ENCODE measurements around the gene STARD7. TPM values are rescaled to one million over a fixed set of nuclear protein-coding genes. Genes with fewer than 3 reads are reported as not detected.
"Not testable (repeated sequence)": the region's sequence is repeated elsewhere in the genome, so short reads cannot be mapped to it uniquely, and the experiment has no call there.

STARD7 gene
- total RNA-seq, 1 donor from 2014 or later: 103 TPM

- no peaks in the 10 kb centered on the region for H3K4me1 Mint-ChIP-seq (ENCODE audit: low read depth, unreplicated experiment)
- H3K9me3 ChIP-seq (ENCODE audit: insufficient read depth, low read depth, low read length): no peaks in the 10 kb centered on the region
- peaks cover 33% of the 10 kb centered on the region for H3K27me3 Mint-ChIP-seq (ENCODE audit: low read depth, unreplicated experiment)
- TF ChIP-seq EZH2 (IDR thresholded peaks at IDR 0.05; ENCODE audit: insufficient read depth, low read length) (no peak), CTCF (IDR thresholded peaks at IDR 0.05; ENCODE audit: insufficient read depth, low read depth, low read length) (no peak)
- no peaks in the 10 kb centered on the region for H3K36me3 Mint-ChIP-seq (ENCODE audit: low read depth, unreplicated experiment)
- H4K20me1 ChIP-seq (ENCODE audit: insufficient read depth, low read length): peaks cover 13% of the 10 kb centered on the region
- H3K27ac ChIP-seq (ENCODE audit: low read depth, low read length): no peak overlapping the region
- no peak overlapping the region for H3K4me3 Mint-ChIP-seq (ENCODE audit: unreplicated experiment)
- no peaks in the 10 kb centered on the region for H3K9me3 Mint-ChIP-seq (ENCODE audit: unreplicated experiment)
- H2AFZ ChIP-seq (ENCODE audit: low read depth, low read length): no peak overlapping the region
- no peak overlapping the region for H3K27ac Mint-ChIP-seq (ENCODE audit: unreplicated experiment)
- H3K9ac ChIP-seq (ENCODE audit: low read length): no peak overlapping the region
- no peaks in the 10 kb centered on the region for H3K27me3 ChIP-seq (ENCODE audit: insufficient read depth, low read length)
- DNase-seq (ENCODE audit: low read depth): no peak
- peaks cover 30% of the 10 kb centered on the region for H3K4me1 ChIP-seq (ENCODE audit: insufficient read depth, low read length)
- no peaks in the 10 kb centered on the region for H3K36me3 ChIP-seq (ENCODE audit: insufficient read depth, low read length)
- FAIRE-seq: no peak
- no peak overlapping the region for H3K4me2 ChIP-seq (ENCODE audit: low read length)
- no peaks in the 10 kb centered on the region for H3K79me2 ChIP-seq (ENCODE audit: insufficient read depth, low read length)
- H3K4me3 ChIP-seq (ENCODE audit: insufficient read depth, low read depth, low read length): no peak overlapping the region
Measured at GRCh38 chr2:96142217-96143113, 66.2 kb downstream of the STARD7 start.

- H3K36me3 ChIP-seq (ENCODE audit: insufficient read depth, low read length); FAIRE-seq; H3K9ac ChIP-seq (ENCODE audit: low read length); H2AFZ ChIP-seq (ENCODE audit: low read depth, low read length); H3K9me3 Mint-ChIP-seq (ENCODE audit: unreplicated experiment); H3K9me3 ChIP-seq (ENCODE audit: insufficient read depth, low read depth, low read length); H3K4me1 Mint-ChIP-seq (ENCODE audit: low read depth, unreplicated experiment); H3K4me3 Mint-ChIP-seq (ENCODE audit: unreplicated experiment); H3K27me3 ChIP-seq (ENCODE audit: insufficient read depth, low read length); H3K79me2 ChIP-seq (ENCODE audit: insufficient read depth, low read length); DNase-seq (ENCODE audit: low read depth); H3K36me3 Mint-ChIP-seq (ENCODE audit: low read depth, unreplicated experiment); H3K27ac ChIP-seq (ENCODE audit: low read depth, low read length); H3K4me3 ChIP-seq (ENCODE audit: insufficient read depth, low read depth, low read length); H3K4me2 ChIP-seq (ENCODE audit: low read length); H3K27ac Mint-ChIP-seq (ENCODE audit: unreplicated experiment): not testable (repeated sequence)
- peaks cover 21% of the 10 kb centered on the region for H3K4me1 ChIP-seq (ENCODE audit: insufficient read depth, low read length)
- peaks cover 24% of the 10 kb centered on the region for H3K27me3 Mint-ChIP-seq (ENCODE audit: low read depth, unreplicated experiment)
- H4K20me1 ChIP-seq (ENCODE audit: insufficient read depth, low read length): peaks cover 13% of the 10 kb centered on the region
Measured at GRCh38 chr2:96141624-96141967, 67.0 kb downstream of the STARD7 start.

GRCh38 chr2:96140941-96141623 is 67.5 kb downstream of the STARD7 start:
- Histone ChIP-seq H3K4me2 (ENCODE audit: low read length) (no peak overlapping the region), H3K4me1 (ENCODE audit: insufficient read depth, low read length) (peaks cover 16% of the 10 kb centered on the region), H2AFZ (ENCODE audit: low read depth, low read length) (no peak overlapping the region), H3K27me3 (ENCODE audit: insufficient read depth, low read length) (peaks cover 2% of the 10 kb centered on the region), H3K27ac (ENCODE audit: low read depth, low read length) (no peak overlapping the region), H3K4me3 (ENCODE audit: insufficient read depth, low read depth, low read length) (no peak overlapping the region), H3K79me2 (ENCODE audit: insufficient read depth, low read length) (no peaks in the 10 kb centered on the region), H3K9ac (ENCODE audit: low read length) (no peak overlapping the region), H3K36me3 (ENCODE audit: insufficient read depth, low read length) (no peaks in the 10 kb centered on the region), H4K20me1 (ENCODE audit: insufficient read depth, low read length) (peaks cover 13% of the 10 kb centered on the region), H3K9me3 (ENCODE audit: insufficient read depth, low read depth, low read length) (no peaks in the 10 kb centered on the region)
- Mint-ChIP-seq H3K27me3 (ENCODE audit: low read depth, unreplicated experiment) (peaks cover 25% of the 10 kb centered on the region), H3K9me3 (ENCODE audit: unreplicated experiment) (no peaks in the 10 kb centered on the region), H3K36me3 (ENCODE audit: low read depth, unreplicated experiment) (no peaks in the 10 kb centered on the region), H3K4me3 (ENCODE audit: unreplicated experiment) (no peak overlapping the region), H3K27ac (ENCODE audit: unreplicated experiment) (no peak overlapping the region), H3K4me1 (ENCODE audit: low read depth, unreplicated experiment) (no peaks in the 10 kb centered on the region)
- DNase-seq (ENCODE audit: low read depth) (no peak), FAIRE-seq (no peak)
- TF ChIP-seq EZH2 (IDR thresholded peaks at IDR 0.05; ENCODE audit: insufficient read depth, low read length): no peak
- no peak for TF ChIP-seq CTCF (IDR thresholded peaks at IDR 0.05; ENCODE audit: insufficient read depth, low read depth, low read length)

All from astrocyte (in vitro differentiated cells and primary cell).